HepG2 (cell line): ENCODE data around the gene PAM16. TPM values are rescaled to one million over a fixed set of nuclear protein-coding genes. Genes with fewer than 3 reads are reported as not detected.
A peak's percentile ranks its signal among the peaks of the same experiment; 100 is the strongest.

ENCODE experiments used
- ATAC-seq: fragments of 200-7000 bp; cut with Tn5 transposase; 3 replicates; pipeline ENCODE4 v1.9.1; 2020; ENCODE audit warnings: mild to moderate bottlenecking, moderate library complexity
- BruUV-seq: library from RNA; stranded (reverse); fragments of 400-500 nt; replicated peaks from 2 replicates; lab custom pipeline; 2021; lab: Mats Ljungman, UMichigan
- CTCF ChIA-PET: fragments of 300-600 bp; formaldehyde crosslinking; extraction: SDS; loops from one replicate; lab custom pipeline; 2021; ENCODE audit warnings: low total read pairs, inconsistent platforms, low intra/inter-chr PET ratio; lab: Yijun Ruan, JAX
- POLR2A ChIA-PET: fragments of 350-600 bp; sonication (Branson Sonifier 250); formaldehyde crosslinking; loops from one replicate; lab custom pipeline; 2020; ENCODE audit warnings: antibody characterized with exemption, inconsistent platforms; lab: Yijun Ruan, JAX
- DNase-seq: peaks from one replicate; pipeline ENCODE4 v3.0.0-alpha.2; 2015; ENCODE audit warnings: low spot score
- FAIRE-seq: peaks from 3 replicates; lab custom pipeline; 2011; peaks lifted over from hg19 to GRCh38; lab: Jason Lieb, UNC
- H2AFZ ChIP-seq: one replicate; pipeline ENCODE4 v1.6.1; 2011; ENCODE audit warnings: low read length, inconsistent platforms
- H3K27ac ChIP-seq: fragments of 300-600 bp; 3 replicates; pipeline ENCODE4 v1.8.0; 2011; ENCODE audit warnings: mixed run types, mild to moderate bottlenecking, mixed read lengths, low read length, inconsistent platforms; ENCODE audit not compliant: insufficient read depth; ENCODE audit errors: extremely low read length
- H3K27me3 ChIP-seq, 2 experiments: fragments of 200-600 bp in 1 of 2; 2 replicates in 1 of 2; 3 replicates in 1 of 2; pipeline versions ENCODE4 v1.6.0 to v1.8.0; 2011; ENCODE audit warnings: low read length in 2 of 2, mild to moderate bottlenecking in 2 of 2, moderate library complexity in 2 of 2, inconsistent platforms in 1 of 2; ENCODE audit not compliant: insufficient read depth in 2 of 2, control insufficient read depth in 1 of 2
- H3K36me3 ChIP-seq, 2 experiments: fragments of 200-600 bp in 1 of 2; replicated peaks in 1 of 2; 2 replicates in 1 of 2; 3 replicates in 1 of 2; pipeline versions ENCODE4 v1.5.1 to v1.8.0; 2011; ENCODE audit warnings: low read length in 2 of 2, inconsistent platforms in 1 of 2; ENCODE audit not compliant: insufficient read depth in 2 of 2, control insufficient read depth in 1 of 2
- H3K4me1 ChIP-seq: 2 replicates; pipeline ENCODE4 v1.5.1; 2012; ENCODE audit warnings: low read length, inconsistent platforms; ENCODE audit not compliant: insufficient read depth
- H3K4me2 ChIP-seq: 2 replicates; pipeline ENCODE4 v1.6.0; 2011; ENCODE audit warnings: low read depth, low read length, inconsistent platforms
- H3K4me3 ChIP-seq, 3 experiments: fragments of 200-600 bp in 1 of 3; sonication (generic), shearing (Covaris generic) in 1 of 3; replicated peaks in 1 of 3; 2 replicates each; pipeline ENCODE4 v1.5.1; 2011 to 2016; ENCODE audit warnings: low read length in 3 of 3, inconsistent platforms in 2 of 3, low read depth in 2 of 3, mild to moderate bottlenecking in 2 of 3, control low read depth in 1 of 3, mixed read lengths in 1 of 3; ENCODE audit not compliant: insufficient read depth in 1 of 3
- H3K79me2 ChIP-seq: one replicate; pipeline ENCODE4 v1.6.1; 2011; ENCODE audit warnings: low read length, inconsistent platforms; ENCODE audit not compliant: insufficient read depth
- H3K9ac ChIP-seq: 2 replicates; pipeline ENCODE4 v1.6.0; 2011; ENCODE audit warnings: mild to moderate bottlenecking, low read depth, low read length, inconsistent platforms; ENCODE audit not compliant: insufficient read depth
- H3K9me3 ChIP-seq: 2 replicates; pipeline ENCODE4 v1.5.1; 2012; ENCODE audit warnings: mild to moderate bottlenecking, low read length
- H4K20me1 ChIP-seq: 2 replicates; pipeline ENCODE4 v1.6.0; 2011; ENCODE audit warnings: inconsistent platforms, mild to moderate bottlenecking, low read length, moderate library complexity; ENCODE audit not compliant: insufficient read depth
- DPF2 ChIP-seq: sonication (generic); formaldehyde crosslinking; IDR thresholded peaks from 2 replicates; pipeline ENCODE4 v1.4.0; 2020; ENCODE audit warnings: mild to moderate bottlenecking, low read depth, missing genetic modification reagents, borderline replicate concordance
- ELF1 ChIP-seq: sonication (generic); formaldehyde crosslinking; IDR thresholded peaks from 2 replicates; pipeline ENCODE4 v1.4.0; 2020; ENCODE audit warnings: missing genetic modification reagents
- FOXO1 ChIP-seq: sonication (generic); formaldehyde crosslinking; IDR thresholded peaks from 2 replicates; pipeline ENCODE4 v1.4.0; 2020; ENCODE audit warnings: missing genetic modification reagents
- HNF4A ChIP-seq: sonication (generic); formaldehyde crosslinking; IDR thresholded peaks from 2 replicates; pipeline ENCODE4 v1.4.0; 2020; ENCODE audit warnings: missing genetic modification reagents
- HNF4G ChIP-seq, 2 experiments: sonication (generic) in 1 of 2; formaldehyde crosslinking in 1 of 2; IDR thresholded peaks; 2 replicates each; pipeline versions ENCODE4 v1.4.0 to v1.6.1; 2011 to 2020; ENCODE audit warnings: borderline replicate concordance in 2 of 2, low read depth in 2 of 2, mild to moderate bottlenecking in 2 of 2, low read length in 1 of 2, missing genetic modification reagents in 1 of 2, moderate library complexity in 1 of 2
- PHF8 ChIP-seq: sonication (generic); formaldehyde crosslinking; IDR thresholded peaks from 2 replicates; pipeline ENCODE4 v1.5.0; 2020; ENCODE audit warnings: missing genetic modification reagents
- RARG ChIP-seq: sonication (generic); formaldehyde crosslinking; IDR thresholded peaks from 2 replicates; pipeline ENCODE4 v1.4.0; 2020; ENCODE audit warnings: low read depth, mild to moderate bottlenecking, missing genetic modification reagents
- SNAPC2 ChIP-seq: sonication (generic); formaldehyde crosslinking; IDR thresholded peaks from 2 replicates; pipeline ENCODE4 v1.8.1; 2022; ENCODE audit warnings: mild to moderate bottlenecking, missing genetic modification reagents
- ZNF256 ChIP-seq: sonication (generic); formaldehyde crosslinking; conservative IDR thresholded peaks from 2 replicates; pipeline ENCODE4 v1.4.0; 2020; ENCODE audit warnings: missing genetic modification reagents
- ZNF746 ChIP-seq: sonication (generic); formaldehyde crosslinking; IDR thresholded peaks from 2 replicates; pipeline ENCODE4 v1.8.0; 2022; ENCODE audit warnings: mild to moderate bottlenecking, missing genetic modification reagents
- ZNF768 ChIP-seq: sonication (generic); formaldehyde crosslinking; IDR thresholded peaks from 2 replicates; pipeline ENCODE4 v1.4.0; 2020; ENCODE audit warnings: missing genetic modification reagents
- WGBS: methylation state at CpG from one replicate; pipeline ENCODE4 v1.1.6; 2017; ENCODE audit warnings: low lambda C conversion rate; 5-methylcytosine and 5-hydroxymethylcytosine counted together
- in situ Hi-C: cut with HindIII; loops from 2 replicates; pipeline ENCODE4 v1.10.0; 2017; ENCODE audit warnings: low pct_unique_long_range_greater_than_20kb; ENCODE audit not compliant: extremely low pct_ligation_motif_present
- intact Hi-C: fragments of 100-400 bp; cut with micrococcal nuclease; formaldehyde crosslinking; loops from one replicate; pipeline ENCODE4 v1.10.0; 2022; ENCODE audit not compliant: unreplicated experiment
- polyA plus RNA-seq, 8 experiments: library from polyadenylated mRNA; depleted of rRNA in 3 of 8; stranded (reverse) in 7 of 8; unstranded in 1 of 8; fragments of >200 nt; fragmentation: Illumina TruSeq in 4 of 8; extraction: Trizol in 4 of 8; gene quantifications; 2 replicates each; pipeline versions ENCODE4 v1.2.1 to v1.2.3, GENCODE V29; 2011 to 2016; ENCODE audit warnings: low read depth in 4 of 8, missing spikeins in 1 of 8, mixed read lengths in 1 of 8; ENCODE audit not compliant: insufficient read depth in 1 of 8
- total RNA-seq, 5 experiments: library from RNA; depleted of rRNA; stranded (reverse); fragments of >200 nt; fragmentation: Illumina TruSeq; extraction: Trizol; gene quantifications; 2 replicates each; pipeline ENCODE4 v1.2.3, GENCODE V29; 2016; ENCODE audit warnings: low read depth in 1 of 5
- TF ChIP-seq, protein P1 (sequence below): sonication (generic); formaldehyde crosslinking; IDR thresholded peaks from 2 replicates; pipeline ENCODE4 v1.5.1; 2020; ENCODE audit warnings: mild to moderate bottlenecking, missing genetic modification reagents, moderate library complexity
- TF ChIP-seq, protein P2 (sequence below): sonication (generic); formaldehyde crosslinking; IDR thresholded peaks from 2 replicates; pipeline ENCODE4 v1.4.0; 2020; ENCODE audit warnings: missing genetic modification reagents, borderline replicate concordance

Gene PAM16
- total and polyA plus RNA-seq, 2 of the 13 experiments (the other 11 are each of a cell fraction or from before 2014, with no cell fraction given), result 51.5 to 51.8 TPM

DNA sequence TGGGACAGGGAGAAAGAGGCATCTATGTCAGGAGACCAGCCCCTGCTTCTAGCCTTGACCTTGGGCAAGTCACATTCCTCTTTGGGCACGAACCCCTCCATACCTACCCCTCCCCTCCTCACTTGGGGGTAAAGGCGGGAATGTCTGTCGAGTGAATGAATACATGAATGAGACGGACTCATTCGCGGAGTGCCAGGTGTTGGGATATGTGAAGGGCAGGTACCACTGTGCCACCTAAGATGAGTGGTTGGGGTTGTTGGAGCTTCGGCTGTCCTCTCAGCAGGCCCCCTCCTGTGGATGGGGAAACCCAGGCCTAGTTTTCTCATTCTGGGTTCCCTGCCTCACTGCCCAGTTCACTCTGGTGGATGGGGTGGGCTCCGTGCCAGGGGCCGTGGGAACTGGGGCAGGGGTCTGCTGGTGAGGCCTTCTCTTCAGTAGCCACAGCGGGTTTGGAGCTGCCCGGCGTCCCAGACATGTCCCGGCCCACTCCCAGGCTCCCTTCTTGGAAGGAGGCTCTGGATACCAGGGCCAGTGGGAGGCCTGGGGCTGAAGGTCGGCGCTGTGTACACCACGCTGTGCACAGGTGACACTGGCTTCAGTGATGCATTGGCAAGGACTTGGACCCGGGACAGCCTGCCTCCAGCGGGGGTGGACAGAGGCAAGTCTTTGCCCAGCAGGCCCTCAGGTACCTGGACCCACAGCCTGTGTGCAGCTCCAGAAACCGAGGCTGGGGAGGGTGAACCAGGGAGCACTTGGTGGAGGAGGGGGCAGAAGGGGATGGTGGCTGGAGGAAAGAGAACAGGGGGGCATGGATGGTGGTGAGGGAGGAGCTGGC, 29.6 kb downstream of the PAM16 start:
- Histone ChIP-seq H3K4me3 (peak overlapping the region in 1 of 3 experiments; percentile 5; a peak in 1 of 6 replicates), H3K4me1 (peaks cover 84% of the 10 kb centered on the region), H3K4me2 (peak overlapping the region; percentile 21; the same call in 1 of the 2 replicates), H3K9ac (no peak overlapping the region), H2AFZ (no peak overlapping the region), H3K79me2 (no peaks in the 10 kb centered on the region), H3K27ac (no peak overlapping the region), H3K27me3 (peaks cover 0 to 46% of the 10 kb centered on the region in 2 experiments; a peak in 3 of 5 replicates), H3K36me3 (no peaks in the 10 kb centered on the region), H3K9me3 (no peaks in the 10 kb centered on the region), H4K20me1 (no peaks in the 10 kb centered on the region)
- ChIA-PET POLR2A (no interaction called here), CTCF (no interaction called here)
- no peak for DNase-seq
- in situ Hi-C loops, result loop anchor here (5.0 to 10.0 kb wide), 2 partner anchors 47 to 114 kb away; partner anchors contain the start of gene TFAP4
- FAIRE-seq, result no peak
- intact Hi-C loops, result no loop called here
- 32% methylated on average over 13 of the region's 19 CpGs for WGBS
- ATAC-seq, result peak; percentile 10; the same call in 2 of the 3 replicates
- BruUV-seq, result no TSS peak
- no peak for TF ChIP-seq RARG (CRISPR knock-in tag)
- no peak for TF ChIP-seq ELF1
- peak; percentile 49; the same call in 1 of the 2 replicates for TF ChIP-seq HNF4A
- TF ChIP-seq DPF2, result 0 out of 2 replicates have a peak, but pooled peaks have one; percentile 32
- TF ChIP-seq FOXO1, result peak; percentile 11; the same call in 1 of the 2 replicates
- peak; percentile 56 for TF ChIP-seq HNF4G (IDR thresholded peaks at IDR 0.05; ENCODE audit: borderline replicate concordance, low read depth, low read length)
- TF ChIP-seq HNF4G (CRISPR knock-in tag; IDR thresholded peaks at IDR 0.05; ENCODE audit: borderline replicate concordance, low read depth), result no peak
- TF ChIP-seq, protein P1, sequence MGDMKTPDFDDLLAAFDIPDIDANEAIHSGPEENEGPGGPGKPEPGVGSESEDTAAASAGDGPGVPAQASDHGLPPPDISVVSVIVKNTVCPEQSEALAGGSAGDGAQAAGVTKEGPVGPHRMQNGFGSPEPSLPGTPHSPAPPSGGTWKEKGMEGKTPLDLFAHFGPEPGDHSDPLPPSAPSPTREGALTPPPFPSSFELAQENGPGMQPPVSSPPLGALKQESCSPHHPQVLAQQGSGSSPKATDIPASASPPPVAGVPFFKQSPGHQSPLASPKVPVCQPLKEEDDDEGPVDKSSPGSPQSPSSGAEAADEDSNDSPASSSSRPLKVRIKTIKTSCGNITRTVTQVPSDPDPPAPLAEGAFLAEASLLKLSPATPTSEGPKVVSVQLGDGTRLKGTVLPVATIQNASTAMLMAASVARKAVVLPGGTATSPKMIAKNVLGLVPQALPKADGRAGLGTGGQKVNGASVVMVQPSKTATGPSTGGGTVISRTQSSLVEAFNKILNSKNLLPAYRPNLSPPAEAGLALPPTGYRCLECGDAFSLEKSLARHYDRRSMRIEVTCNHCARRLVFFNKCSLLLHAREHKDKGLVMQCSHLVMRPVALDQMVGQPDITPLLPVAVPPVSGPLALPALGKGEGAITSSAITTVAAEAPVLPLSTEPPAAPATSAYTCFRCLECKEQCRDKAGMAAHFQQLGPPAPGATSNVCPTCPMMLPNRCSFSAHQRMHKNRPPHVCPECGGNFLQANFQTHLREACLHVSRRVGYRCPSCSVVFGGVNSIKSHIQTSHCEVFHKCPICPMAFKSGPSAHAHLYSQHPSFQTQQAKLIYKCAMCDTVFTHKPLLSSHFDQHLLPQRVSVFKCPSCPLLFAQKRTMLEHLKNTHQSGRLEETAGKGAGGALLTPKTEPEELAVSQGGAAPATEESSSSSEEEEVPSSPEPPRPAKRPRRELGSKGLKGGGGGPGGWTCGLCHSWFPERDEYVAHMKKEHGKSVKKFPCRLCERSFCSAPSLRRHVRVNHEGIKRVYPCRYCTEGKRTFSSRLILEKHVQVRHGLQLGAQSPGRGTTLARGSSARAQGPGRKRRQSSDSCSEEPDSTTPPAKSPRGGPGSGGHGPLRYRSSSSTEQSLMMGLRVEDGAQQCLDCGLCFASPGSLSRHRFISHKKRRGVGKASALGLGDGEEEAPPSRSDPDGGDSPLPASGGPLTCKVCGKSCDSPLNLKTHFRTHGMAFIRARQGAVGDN (CRISPR knock-in tag), result peak; percentile 50
- no peak for TF ChIP-seq SNAPC2 (CRISPR knock-in tag)
- peak; percentile 49; the same call in 1 of the 2 replicates for TF ChIP-seq ZNF768
- peak; percentile 8 for TF ChIP-seq PHF8
- TF ChIP-seq ZNF746 (CRISPR knock-in tag), result no peak
- TF ChIP-seq, protein P2, sequence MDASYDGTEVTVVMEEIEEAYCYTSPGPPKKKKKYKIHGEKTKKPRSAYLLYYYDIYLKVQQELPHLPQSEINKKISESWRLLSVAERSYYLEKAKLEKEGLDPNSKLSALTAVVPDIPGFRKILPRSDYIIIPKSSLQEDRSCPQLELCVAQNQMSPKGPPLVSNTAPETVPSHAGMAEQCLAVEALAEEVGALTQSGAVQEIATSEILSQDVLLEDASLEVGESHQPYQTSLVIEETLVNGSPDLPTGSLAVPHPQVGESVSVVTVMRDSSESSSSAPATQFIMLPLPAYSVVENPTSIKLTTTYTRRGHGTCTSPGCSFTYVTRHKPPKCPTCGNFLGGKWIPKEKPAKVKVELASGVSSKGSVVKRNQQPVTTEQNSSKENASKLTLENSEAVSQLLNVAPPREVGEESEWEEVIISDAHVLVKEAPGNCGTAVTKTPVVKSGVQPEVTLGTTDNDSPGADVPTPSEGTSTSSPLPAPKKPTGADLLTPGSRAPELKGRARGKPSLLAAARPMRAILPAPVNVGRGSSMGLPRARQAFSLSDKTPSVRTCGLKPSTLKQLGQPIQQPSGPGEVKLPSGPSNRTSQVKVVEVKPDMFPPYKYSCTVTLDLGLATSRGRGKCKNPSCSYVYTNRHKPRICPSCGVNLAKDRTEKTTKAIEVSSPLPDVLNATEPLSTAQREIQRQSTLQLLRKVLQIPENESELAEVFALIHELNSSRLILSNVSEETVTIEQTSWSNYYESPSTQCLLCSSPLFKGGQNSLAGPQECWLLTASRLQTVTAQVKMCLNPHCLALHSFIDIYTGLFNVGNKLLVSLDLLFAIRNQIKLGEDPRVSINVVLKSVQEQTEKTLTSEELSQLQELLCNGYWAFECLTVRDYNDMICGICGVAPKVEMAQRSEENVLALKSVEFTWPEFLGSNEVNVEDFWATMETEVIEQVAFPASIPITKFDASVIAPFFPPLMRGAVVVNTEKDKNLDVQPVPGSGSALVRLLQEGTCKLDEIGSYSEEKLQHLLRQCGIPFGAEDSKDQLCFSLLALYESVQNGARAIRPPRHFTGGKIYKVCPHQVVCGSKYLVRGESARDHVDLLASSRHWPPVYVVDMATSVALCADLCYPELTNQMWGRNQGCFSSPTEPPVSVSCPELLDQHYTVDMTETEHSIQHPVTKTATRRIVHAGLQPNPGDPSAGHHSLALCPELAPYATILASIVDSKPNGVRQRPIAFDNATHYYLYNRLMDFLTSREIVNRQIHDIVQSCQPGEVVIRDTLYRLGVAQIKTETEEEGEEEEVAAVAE, result no peak
- TF ChIP-seq ZNF256, result no peak
